Mucosa of descending colon (tissue), 3 donors: ENCODE data around the gene HACL1. TPM values are rescaled to one million over a fixed set of nuclear protein-coding genes. Genes with fewer than 3 reads are reported as not detected.

Experiments
- ATAC-seq: fragments of 200-7000 bp; cut with Tn5 transposase; one replicate; pipeline ENCODE4 v1.9.1; 2020; ENCODE audit warnings: mild to moderate bottlenecking, moderate library complexity
- DNase-seq, 3 donors: peaks; one replicate each; pipeline ENCODE4 v3.0.0-alpha.2; 2020
- H3K36me3 ChIP-seq: fragments of 200-600 bp; one replicate; pipeline ENCODE4 v1.8.0; 2021; ENCODE audit warnings: low read depth, mild to moderate bottlenecking
- H3K4me1 ChIP-seq: fragments of 200-600 bp; one replicate; pipeline ENCODE4 v1.8.0; 2021; ENCODE audit warnings: low read depth, mild to moderate bottlenecking
- H3K4me3 ChIP-seq: fragments of 200-600 bp; one replicate; pipeline ENCODE4 v1.8.0; 2021; ENCODE audit warnings: mild to moderate bottlenecking
- H3K9me3 ChIP-seq: fragments of 200-600 bp; one replicate; pipeline ENCODE4 v1.8.0; 2021; ENCODE audit warnings: mild to moderate bottlenecking
- intact Hi-C, 2 donors: fragments of 100-400 bp; cut with DNase I in 1 of 2; cut with micrococcal nuclease in 1 of 2; formaldehyde crosslinking; loops; one replicate each; pipeline versions ENCODE4 v1.11.0 to v1.11.1; 2022; cut with DNase I, micrococcal nuclease
- total RNA-seq, 3 donors: library from RNA; stranded (reverse); fragmentation: NEBNext Ultra II Directional in 2 of 3; extraction: Animal tissue kit (Norgen Biotek cat#: 25700) in 2 of 3; gene quantifications; one replicate each; pipeline versions ENCODE4 v1.2.1 to v1.2.4, GENCODE V29; 2021 to 2023
- TF ChIP-seq, protein P1 (sequence below): fragments of 200-600 bp; IDR thresholded peaks from one replicate; pipeline ENCODE4 v1.8.0; 2022; ENCODE audit warnings: antibody characterized with exemption, mild to moderate bottlenecking
- donor health status: DM: no; HTN: no; CAD: no; lungs with moderate emphysema.
- donor health status: DM: no; HTN: no; CAD: no.
- donor health status: DM: no; HTN: yes; CAD: no.

HACL1 gene
- total RNA-seq, 3 donors from 2014 or later, result 15.0 to 24.2 (median 19.4) TPM

DNA sequence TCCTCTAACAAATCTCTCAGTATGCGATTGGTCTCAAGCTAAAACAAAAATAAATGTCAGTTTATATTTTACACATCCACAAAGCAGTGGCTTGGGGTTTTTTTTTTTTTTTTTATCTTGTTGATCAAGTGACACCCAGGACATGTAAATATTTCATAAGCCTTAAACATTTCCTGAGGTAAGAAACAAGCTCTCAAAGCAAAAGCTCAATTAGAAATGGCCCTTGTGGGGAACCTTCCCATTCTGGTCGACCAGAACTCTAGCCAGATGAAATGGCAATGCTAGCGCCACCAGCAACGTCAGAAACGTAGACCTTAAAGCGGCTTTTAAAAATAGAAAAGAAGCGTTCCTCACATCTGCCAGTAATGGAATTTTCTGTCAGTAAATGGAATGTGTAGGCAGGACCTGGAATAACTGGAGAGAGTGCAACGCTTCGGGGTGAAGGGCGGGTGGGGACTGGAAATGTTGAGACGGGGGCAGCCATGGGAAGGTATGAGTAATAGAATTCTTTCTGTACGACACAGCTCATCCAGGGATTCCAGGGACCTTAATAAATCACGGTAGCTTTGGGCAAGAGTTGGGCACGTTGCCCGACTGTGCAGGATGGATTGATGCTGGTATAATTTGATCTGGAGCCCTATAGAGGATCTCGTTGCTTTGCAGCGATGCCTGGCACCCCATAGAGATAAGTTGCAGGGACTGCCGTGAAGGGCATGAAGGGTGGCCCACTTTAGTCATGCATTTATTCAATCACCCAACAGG lies 44.6 kb upstream of the HACL1 start:
- intact Hi-C loops, result no loop called here

DNA sequence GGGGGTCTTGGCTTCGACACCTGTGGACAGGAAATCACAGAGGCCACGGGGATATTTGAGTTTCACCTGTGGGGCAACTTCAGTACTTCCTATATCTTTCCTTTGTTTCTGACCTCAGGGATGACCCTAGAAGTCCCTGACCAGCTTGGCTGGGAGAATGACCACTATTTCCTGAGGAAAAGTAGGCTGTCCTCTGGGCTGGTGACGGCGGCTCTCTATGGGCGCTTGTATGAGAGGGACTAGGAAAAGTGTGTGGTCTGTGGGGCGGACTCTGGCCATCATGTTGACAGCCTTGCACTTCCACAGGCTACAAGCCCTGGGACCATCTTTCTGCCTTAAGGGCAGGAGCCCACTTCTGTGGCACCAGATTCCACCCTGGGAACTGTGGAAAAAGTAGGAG lies 43.9 kb upstream of the HACL1 start:
- TF ChIP-seq, protein P1, sequence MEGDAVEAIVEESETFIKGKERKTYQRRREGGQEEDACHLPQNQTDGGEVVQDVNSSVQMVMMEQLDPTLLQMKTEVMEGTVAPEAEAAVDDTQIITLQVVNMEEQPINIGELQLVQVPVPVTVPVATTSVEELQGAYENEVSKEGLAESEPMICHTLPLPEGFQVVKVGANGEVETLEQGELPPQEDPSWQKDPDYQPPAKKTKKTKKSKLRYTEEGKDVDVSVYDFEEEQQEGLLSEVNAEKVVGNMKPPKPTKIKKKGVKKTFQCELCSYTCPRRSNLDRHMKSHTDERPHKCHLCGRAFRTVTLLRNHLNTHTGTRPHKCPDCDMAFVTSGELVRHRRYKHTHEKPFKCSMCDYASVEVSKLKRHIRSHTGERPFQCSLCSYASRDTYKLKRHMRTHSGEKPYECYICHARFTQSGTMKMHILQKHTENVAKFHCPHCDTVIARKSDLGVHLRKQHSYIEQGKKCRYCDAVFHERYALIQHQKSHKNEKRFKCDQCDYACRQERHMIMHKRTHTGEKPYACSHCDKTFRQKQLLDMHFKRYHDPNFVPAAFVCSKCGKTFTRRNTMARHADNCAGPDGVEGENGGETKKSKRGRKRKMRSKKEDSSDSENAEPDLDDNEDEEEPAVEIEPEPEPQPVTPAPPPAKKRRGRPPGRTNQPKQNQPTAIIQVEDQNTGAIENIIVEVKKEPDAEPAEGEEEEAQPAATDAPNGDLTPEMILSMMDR, result no peak
- Histone ChIP-seq H3K9me3 (no peaks in the 10 kb centered on the region), H3K4me1 (peaks cover 9% of the 10 kb centered on the region), H3K36me3 (no peaks in the 10 kb centered on the region), H3K4me3 (no peak overlapping the region)
- intact Hi-C loops, result no loop called here
- ATAC-seq, result no peak
- no peak for DNase-seq

More for the DNA sequence above, 44.6 kb upstream of the HACL1 start:
- no peak for ATAC-seq
- Histone ChIP-seq H3K9me3 (no peaks in the 10 kb centered on the region), H3K36me3 (no peaks in the 10 kb centered on the region), H3K4me3 (no peak overlapping the region), H3K4me1 (peaks cover 9% of the 10 kb centered on the region)
- TF ChIP-seq, protein P1, result no peak
- DNase-seq, result no peak

DNA sequence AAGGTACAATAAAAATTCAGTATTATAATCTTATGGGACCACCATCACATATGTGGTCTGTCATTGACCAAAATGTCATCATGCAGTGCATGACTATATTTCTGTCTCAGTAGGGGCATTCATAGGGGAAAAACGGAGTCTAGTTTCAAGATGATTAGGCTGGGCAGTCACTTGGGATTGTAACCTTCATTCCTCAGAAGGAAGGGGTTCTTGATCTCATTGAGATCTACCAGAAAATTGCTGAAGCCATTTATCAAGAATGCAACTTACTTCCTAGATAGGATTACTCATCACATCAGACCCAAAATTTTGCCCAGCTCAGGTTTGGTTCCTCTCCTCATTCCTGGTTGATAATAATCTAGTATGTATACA lies 37.5 kb upstream of the HACL1 start:
- no peak overlapping the region for H3K4me3 ChIP-seq
- H3K9me3 ChIP-seq, result no peaks in the 10 kb centered on the region
- ATAC-seq, result no peak
- TF ChIP-seq, protein P1, result no peak
- no peaks in the 10 kb centered on the region for H3K36me3 ChIP-seq
- intact Hi-C loops, result loop anchor here in 1 of 2 donors (10.0 kb wide), 1 partner anchor 176 kb away; no protein-coding TSS in a partner anchor
- H3K4me1 ChIP-seq, result no peaks in the 10 kb centered on the region
- DNase-seq, result no peak

DNA sequence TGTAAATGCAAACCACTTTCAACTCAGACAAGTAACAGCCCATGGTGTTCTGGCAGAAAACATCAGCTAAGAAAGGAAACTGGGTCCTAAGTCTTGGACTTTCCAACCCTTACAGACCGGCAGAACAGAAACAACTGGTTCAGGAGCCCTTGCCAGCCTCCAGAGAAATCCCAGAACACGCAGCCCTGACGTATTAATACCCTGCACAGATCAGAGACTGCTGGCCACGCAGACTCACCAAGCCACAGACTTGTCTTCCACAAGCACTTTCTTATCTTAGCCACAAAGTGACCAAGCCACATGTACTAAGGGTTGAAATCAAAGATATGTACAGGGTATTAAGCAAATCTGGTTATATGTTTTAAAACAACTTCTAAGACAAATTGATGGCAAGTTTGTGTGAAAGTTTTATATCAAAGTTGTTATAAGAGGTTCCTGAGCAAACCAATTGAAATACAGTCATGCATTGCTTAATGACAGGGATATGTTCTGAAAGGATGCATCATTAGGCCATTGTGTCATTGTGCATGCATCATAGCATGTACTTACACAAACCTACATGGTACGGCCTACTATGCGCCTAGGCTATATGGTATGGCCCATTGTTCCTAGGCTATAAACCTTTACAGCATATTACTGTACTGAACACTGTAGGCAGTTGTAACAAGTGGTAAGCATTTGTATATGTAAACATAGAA lies 37.0 kb upstream of the HACL1 start:
- Histone ChIP-seq H3K4me3 (no peak overlapping the region), H3K36me3 (no peaks in the 10 kb centered on the region), H3K4me1 (no peaks in the 10 kb centered on the region), H3K9me3 (no peaks in the 10 kb centered on the region)
- ATAC-seq, result no peak
- TF ChIP-seq, protein P1, result no peak
- no peak for DNase-seq
- intact Hi-C loops, result loop anchor here in 1 of 2 donors (10.0 kb wide), 1 partner anchor 176 kb away; no protein-coding TSS in a partner anchor

DNA sequence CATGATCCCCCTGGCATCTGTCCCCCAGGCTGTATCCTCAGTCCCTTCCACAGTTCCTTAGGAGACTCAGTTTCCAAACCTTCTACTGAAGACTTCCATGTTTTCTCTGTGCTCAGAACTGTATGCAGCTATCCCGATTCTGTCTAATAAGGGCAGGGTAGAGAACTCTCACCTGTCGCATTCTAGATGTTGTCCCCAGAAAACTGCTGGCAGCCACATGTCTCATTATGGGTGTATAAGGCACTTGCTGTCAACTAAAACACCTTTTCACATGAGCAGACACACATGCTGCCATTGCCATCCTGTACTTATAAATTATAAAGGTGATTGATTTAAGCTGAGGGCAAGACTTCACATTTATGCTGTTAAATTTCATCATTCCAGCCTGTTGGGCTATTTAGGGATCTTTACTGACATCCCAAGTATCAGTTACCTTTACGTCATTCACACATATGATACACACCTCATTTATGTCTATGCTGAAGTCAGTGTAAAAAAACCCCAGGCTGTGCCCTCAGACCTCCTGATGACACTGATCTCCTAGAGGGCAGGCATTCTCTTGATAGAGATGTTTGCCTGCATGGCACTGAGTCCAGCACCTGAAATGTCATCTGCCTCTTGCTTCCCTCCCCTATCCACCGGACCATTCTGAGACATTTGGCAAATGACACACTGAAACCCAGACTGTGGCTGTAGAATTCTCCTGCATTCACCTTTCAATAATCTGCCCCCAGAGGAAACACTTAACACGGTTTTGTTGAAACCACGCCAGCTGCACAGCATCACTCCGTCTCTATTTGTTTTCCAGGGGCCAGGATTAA lies 36.0 kb upstream of the HACL1 start:
- TF ChIP-seq, protein P1, result no peak
- DNase-seq (no peak), ATAC-seq (no peak)
- H3K36me3 ChIP-seq, result no peaks in the 10 kb centered on the region
- no peaks in the 10 kb centered on the region for H3K4me1 ChIP-seq
- H3K9me3 ChIP-seq, result no peaks in the 10 kb centered on the region
- intact Hi-C loops, result loop anchor here in 1 of 2 donors (10.0 kb wide), 1 partner anchor 177 kb away; no protein-coding TSS in a partner anchor
- H3K4me3 ChIP-seq, result no peak overlapping the region
